Skeletal muscle satellite cell (primary cell): ENCODE measurements around the gene TAF10.

ENCODE experiments used
- H3K27me3 ChIP-seq: 2 replicates; pipeline ENCODE4 v1.7.0; 2013; ENCODE audit warnings: low read length; ENCODE audit not compliant: control insufficient read depth, insufficient read depth
- H3K36me3 ChIP-seq: 2 replicates; pipeline ENCODE4 v1.7.0; 2013; ENCODE audit warnings: mild to moderate bottlenecking, control low read depth, low read length; ENCODE audit not compliant: insufficient read depth
- H3K4me1 ChIP-seq: 2 replicates; pipeline ENCODE4 v1.7.0; 2013; ENCODE audit warnings: low read length; ENCODE audit not compliant: control insufficient read depth, insufficient read depth
- H3K4me2 ChIP-seq: 2 replicates; pipeline ENCODE4 v1.7.0; 2013; ENCODE audit warnings: mild to moderate bottlenecking, low read length
- H3K4me3 ChIP-seq: 2 replicates; pipeline ENCODE4 v1.7.0; 2013; ENCODE audit warnings: low read length
- H3K9ac ChIP-seq: 2 replicates; pipeline ENCODE4 v1.7.0; 2013; ENCODE audit warnings: mild to moderate bottlenecking, low read depth, low read length, moderate library complexity
- H3K9me3 ChIP-seq: replicated peaks from 2 replicates; pipeline ENCODE4 v1.7.0; 2013; ENCODE audit warnings: mild to moderate bottlenecking, control low read depth, low read length

TAF10 gene

DNA sequence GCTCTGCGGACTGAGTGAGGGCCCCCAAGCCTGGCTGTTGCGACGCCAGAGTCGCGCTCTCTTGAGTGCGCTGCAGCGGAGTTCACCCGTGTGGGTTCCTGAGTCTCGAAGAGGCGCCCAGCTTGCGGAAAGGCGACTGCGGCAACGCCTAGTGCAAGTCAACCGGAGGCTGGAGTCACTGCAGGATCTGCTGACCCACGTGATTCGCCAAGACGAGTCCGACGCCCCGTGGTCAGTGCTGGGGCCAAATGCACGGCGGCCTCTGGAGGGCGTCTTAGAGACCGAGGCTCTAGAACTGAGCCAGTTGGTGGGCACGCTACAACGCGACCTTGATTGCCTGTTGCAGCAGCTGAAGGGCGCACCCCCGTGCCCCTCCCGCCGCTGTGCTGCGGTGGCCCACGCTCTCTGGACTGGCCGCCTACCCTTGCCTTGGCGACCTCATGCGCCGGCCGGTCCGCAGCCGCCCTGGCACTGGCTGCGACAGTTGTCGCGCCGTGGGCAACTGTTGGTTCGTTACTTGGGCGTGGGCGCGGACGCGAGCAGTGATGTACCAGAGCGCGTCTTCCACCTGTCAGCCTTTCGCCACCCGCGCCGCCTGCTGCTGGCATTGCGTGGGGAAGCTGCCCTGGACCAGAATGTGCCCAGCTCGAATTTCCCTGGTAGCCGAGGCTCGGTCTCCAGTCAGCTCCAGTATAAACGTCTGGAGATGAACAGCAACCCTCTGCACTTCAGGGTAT, 41.2 kb downstream of the TAF10 start:
- H3K4me1 ChIP-seq = peaks cover 26% of the 10 kb centered on the region
- H3K27me3 ChIP-seq = no peaks in the 10 kb centered on the region
- no peaks in the 10 kb centered on the region for H3K36me3 ChIP-seq
- H3K4me3 ChIP-seq = no peak overlapping the region
- H3K9me3 ChIP-seq = no peaks in the 10 kb centered on the region
- H3K4me2 ChIP-seq = no peak overlapping the region
- no peak overlapping the region for H3K9ac ChIP-seq

DNA sequence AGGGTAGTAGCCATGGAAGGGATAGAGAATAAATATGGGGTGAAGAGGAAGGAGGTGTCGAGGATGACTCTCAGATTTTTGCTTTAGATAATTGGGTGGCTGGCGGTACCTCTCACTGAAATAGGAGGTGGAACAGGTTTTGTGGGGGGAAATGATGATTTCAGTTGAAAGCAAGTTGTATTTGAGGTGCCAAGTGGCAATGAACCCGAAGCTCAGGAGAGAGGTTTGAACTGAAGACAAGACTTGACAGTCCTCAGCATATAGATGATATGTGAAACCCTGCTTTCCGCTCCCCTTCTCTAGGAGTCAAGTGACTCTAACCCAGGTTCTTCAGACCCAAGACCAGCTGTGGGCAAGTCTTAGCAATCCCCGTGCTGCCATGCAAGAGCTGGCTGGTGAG, 42.3 kb downstream of the TAF10 start:
- Histone ChIP-seq H3K9me3 (no peaks in the 10 kb centered on the region), H3K9ac (no peak overlapping the region), H3K4me2 (no peak overlapping the region), H3K36me3 (no peaks in the 10 kb centered on the region), H3K4me3 (no peak overlapping the region), H3K27me3 (no peaks in the 10 kb centered on the region), H3K4me1 (peaks cover 26% of the 10 kb centered on the region)

DNA sequence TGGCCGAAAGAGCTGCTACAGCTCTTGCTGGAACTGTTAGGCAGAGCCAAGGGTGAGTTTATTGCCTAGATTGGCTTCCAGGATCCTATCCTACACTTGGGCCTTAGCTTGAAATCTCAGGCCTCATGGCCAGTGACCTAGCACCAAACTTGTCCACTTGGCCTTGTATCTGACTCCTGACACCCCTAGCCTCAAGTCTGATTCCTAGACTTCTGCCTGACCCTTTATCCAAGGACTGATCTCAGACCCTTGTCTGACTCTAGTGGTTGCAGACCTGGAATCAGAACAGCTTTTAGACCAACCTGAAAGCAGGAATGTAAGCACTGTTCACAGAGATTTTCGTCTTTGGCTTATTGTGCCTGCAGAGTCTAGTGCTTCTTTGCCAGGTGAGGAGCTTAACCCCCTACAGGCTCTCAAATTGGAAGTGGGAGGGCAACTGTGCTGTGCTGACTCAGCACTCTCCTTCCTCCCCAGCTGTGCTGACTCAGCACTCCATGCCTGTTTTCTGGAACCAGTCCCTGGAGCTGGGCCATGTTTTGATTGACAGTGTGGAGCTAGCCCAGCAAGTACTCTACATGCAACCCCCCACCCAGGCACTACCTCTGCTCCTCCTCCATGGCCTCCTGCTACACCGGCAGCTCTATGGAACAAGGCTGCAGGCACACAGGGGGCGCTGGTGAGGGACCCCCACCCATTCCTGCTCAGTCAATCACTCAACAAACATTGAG, 43.7 kb downstream of the TAF10 start:
- H3K9me3 ChIP-seq = no peaks in the 10 kb centered on the region
- H3K4me2 ChIP-seq = no peak overlapping the region
- peaks cover 26% of the 10 kb centered on the region for H3K4me1 ChIP-seq
- no peak overlapping the region for H3K4me3 ChIP-seq
- H3K36me3 ChIP-seq = no peaks in the 10 kb centered on the region
- no peaks in the 10 kb centered on the region for H3K27me3 ChIP-seq
- H3K9ac ChIP-seq = no peak overlapping the region

DNA sequence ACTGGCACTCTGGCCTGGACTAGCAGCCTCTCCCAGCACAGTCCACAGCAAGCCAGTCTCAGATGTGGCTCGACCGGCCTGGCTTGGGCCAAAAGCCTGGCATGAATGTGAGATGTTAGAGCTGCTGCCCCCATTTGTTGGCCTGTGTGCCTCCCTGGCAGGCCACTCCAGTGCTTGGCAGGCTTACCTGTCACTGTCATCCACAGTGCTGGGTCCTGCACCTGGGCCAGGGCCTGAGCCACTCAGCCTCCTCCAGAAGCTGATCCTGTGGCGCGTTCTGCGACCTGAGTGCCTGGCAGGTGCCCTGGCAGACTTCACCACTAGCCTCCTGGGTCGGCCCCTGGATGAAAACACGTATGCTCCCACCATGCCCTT, 44.7 kb downstream of the TAF10 start:
- no peak overlapping the region for H3K9ac ChIP-seq
- no peaks in the 10 kb centered on the region for H3K27me3 ChIP-seq
- no peak overlapping the region for H3K4me3 ChIP-seq
- H3K4me2 ChIP-seq = no peak overlapping the region
- no peaks in the 10 kb centered on the region for H3K36me3 ChIP-seq
- no peaks in the 10 kb centered on the region for H3K9me3 ChIP-seq
- H3K4me1 ChIP-seq = peaks cover 23% of the 10 kb centered on the region

DNA sequence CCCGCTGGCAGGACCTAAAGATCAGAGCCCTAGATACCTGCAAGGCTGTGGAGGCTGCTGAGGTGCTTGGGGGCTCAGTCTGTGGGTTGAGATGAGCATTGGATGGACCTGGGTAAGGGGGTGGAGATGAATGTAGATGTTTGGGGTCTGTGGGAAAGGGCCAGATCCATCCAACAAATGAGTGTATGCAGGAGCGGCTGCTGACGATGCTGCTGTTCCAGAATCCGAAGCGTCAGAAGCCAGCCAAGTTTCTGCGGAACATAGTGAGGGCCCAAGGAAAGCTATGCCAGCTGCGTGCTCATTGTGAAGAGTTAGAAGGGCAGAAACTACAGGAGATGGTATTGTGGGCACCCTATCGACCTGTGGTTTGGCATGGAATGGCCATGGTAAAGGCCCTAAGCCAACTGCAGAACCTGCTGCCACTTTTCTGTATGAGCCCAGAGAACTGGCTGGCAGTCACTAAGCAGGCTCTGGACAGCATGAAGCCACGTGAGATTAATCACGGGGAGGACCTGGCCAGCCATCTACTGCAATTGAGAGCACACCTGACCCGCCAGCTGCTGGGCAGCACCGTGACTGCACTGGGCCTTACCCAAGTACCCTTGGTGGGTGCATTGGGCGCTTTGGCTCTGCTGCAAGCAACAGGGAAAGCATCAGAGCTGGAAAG, 45.2 kb downstream of the TAF10 start:
- H3K9me3 ChIP-seq = no peaks in the 10 kb centered on the region
- no peaks in the 10 kb centered on the region for H3K27me3 ChIP-seq
- no peak overlapping the region for H3K9ac ChIP-seq
- no peak overlapping the region for H3K4me2 ChIP-seq
- H3K4me3 ChIP-seq = no peak overlapping the region
- H3K36me3 ChIP-seq = no peaks in the 10 kb centered on the region
- peaks cover 19% of the 10 kb centered on the region for H3K4me1 ChIP-seq

DNA sequence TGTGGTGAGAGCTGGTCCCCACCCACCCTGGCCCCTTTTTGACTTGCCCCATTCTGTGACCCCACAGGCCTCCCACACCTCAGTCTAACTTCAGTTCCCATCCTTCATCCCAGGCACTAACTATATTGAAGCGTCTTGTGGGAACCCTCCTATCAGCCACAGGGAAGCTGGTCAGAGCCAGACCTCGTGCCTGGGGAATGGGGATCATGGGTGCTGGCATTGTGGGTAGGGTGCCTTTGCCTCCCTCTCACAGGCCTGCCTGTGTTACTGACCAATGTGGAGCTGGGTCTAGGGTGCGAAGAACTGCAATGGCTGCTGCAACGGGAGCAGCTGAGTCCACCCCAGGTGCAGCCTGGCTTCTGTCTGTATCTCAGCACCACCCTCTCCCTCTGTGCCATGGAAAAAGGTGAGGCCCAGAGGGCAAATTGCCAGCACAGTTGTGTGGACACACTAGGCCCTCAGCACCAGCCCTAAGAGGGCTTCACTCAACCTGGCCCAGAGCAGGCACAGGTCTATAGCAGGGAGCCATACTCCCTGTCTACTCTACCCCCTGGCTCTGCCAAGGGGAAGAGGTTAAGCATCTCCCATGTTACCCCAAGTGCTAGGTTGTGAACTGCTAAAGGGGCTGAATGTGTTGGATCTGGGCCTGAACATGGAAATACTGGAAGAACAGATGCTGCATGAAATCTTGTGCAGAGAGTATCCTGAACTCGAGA, 45.9 kb downstream of the TAF10 start:
- Histone ChIP-seq H3K4me3 (no peak overlapping the region), H3K36me3 (no peaks in the 10 kb centered on the region), H3K4me1 (peaks cover 12% of the 10 kb centered on the region), H3K4me2 (no peak overlapping the region), H3K9ac (no peak overlapping the region), H3K27me3 (no peaks in the 10 kb centered on the region), H3K9me3 (no peaks in the 10 kb centered on the region)

DNA sequence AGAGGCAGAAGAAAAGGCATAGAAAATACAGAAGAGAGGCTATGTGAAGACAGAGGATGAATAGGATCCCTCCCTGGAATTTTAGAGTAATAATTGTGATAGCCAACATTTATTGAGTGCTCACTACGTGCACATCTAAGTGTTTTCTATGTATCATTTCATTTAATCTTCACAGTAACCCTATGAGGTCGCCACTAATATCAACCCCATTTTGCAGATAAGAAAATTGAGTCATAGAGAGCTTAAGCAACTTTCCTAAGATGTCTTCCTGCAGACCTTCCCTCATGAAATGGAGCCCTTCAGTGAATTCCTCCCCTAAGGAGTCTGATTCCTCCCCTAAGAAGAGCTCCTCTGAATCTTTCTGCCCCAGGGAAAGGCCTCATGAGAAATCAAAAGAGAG, 46.7 kb downstream of the TAF10 start:
- peaks cover 8% of the 10 kb centered on the region for H3K4me1 ChIP-seq
- no peaks in the 10 kb centered on the region for H3K36me3 ChIP-seq
- no peak overlapping the region for H3K4me2 ChIP-seq
- no peak overlapping the region for H3K9ac ChIP-seq
- no peaks in the 10 kb centered on the region for H3K9me3 ChIP-seq
- H3K4me3 ChIP-seq = no peak overlapping the region
- H3K27me3 ChIP-seq = no peaks in the 10 kb centered on the region

- Histone ChIP-seq H3K9me3 (no peaks in the 10 kb centered on the region), H3K4me1 (peaks cover 6% of the 10 kb centered on the region), H3K4me2 (no peak overlapping the region), H3K4me3 (no peak overlapping the region), H3K27me3 (no peaks in the 10 kb centered on the region), H3K36me3 (no peaks in the 10 kb centered on the region), H3K9ac (no peak overlapping the region)
Measured at GRCh38 chr11:6563667-6564066, 48.3 kb downstream of the TAF10 start.

DNA sequence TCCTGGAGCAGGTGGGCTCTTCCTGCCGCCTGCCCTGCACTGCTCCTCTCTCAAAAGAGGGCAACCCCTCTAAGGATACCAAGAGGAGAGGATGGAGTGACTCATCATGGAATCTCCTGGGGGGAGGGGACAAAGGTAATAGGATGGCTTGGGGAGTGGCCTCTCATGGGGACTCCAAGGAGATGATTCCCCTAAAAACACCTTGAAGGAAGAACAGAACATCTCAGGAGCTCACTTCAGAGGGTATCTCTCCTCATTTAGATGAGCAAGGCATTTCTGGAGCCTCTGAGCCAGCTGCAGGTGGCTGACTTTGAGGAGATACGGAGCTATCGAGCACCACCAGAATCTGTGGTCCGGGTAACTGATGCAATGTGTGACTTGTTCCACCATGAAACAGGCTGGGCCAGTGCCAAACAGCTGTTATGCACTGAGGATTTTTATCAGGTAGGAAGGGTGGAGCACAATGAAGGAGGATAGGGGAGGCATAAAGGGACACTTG, 48.8 kb downstream of the TAF10 start:
- H3K4me3 ChIP-seq = no peak overlapping the region
- H3K4me2 ChIP-seq = no peak overlapping the region
- peaks cover 1% of the 10 kb centered on the region for H3K4me1 ChIP-seq
- H3K9me3 ChIP-seq = no peaks in the 10 kb centered on the region
- no peaks in the 10 kb centered on the region for H3K36me3 ChIP-seq
- H3K27me3 ChIP-seq = no peaks in the 10 kb centered on the region
- H3K9ac ChIP-seq = no peak overlapping the region

GRCh38 chr11:6561288-6561687, 50.7 kb downstream of the TAF10 start:
- Histone ChIP-seq H3K4me3 (no peak overlapping the region), H3K4me2 (no peak overlapping the region), H3K27me3 (no peaks in the 10 kb centered on the region), H3K9ac (no peak overlapping the region), H3K36me3 (no peaks in the 10 kb centered on the region), H3K4me1 (no peaks in the 10 kb centered on the region), H3K9me3 (no peaks in the 10 kb centered on the region)
